TTC549 (cell line): ENCODE measurements around the gene CBX1.
A peak's percentile ranks its signal among the peaks of the same experiment; 100 is the strongest.

Experiments
- FAIRE-seq: peaks from 2 replicates; lab custom pipeline; 2012; peaks lifted over from hg19 to GRCh38; lab: Jason Lieb, UNC

Gene CBX1

DNA sequence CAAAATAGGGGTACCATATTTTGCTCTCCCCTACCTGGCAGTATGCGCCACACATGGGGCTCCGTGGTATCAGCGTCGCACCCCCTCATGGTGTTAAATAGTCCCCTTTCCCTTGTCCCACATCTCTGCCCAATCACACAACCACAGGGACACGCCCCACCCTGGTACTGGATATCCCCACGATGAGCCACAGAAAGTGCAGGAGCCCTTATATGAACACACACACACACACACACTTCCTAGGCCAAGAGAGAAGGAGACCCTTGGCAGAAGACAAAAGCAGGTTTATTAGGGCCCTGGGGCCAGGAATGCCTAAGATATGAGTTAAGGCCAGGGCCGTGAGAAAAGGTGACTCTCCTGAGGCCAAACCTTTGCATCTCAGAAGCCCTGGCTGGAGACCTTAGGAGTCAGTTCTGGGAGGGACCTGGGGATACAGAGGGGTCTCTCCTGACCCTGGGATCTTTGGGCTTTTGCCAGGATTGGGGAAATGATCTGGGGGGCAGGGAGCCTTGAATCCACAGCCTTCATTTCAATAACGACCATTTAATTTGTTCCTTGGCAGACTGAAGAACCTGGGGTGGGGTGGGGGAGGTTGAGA lies 75.3 kb downstream of the CBX1 start:
- FAIRE-seq = no peak

DNA sequence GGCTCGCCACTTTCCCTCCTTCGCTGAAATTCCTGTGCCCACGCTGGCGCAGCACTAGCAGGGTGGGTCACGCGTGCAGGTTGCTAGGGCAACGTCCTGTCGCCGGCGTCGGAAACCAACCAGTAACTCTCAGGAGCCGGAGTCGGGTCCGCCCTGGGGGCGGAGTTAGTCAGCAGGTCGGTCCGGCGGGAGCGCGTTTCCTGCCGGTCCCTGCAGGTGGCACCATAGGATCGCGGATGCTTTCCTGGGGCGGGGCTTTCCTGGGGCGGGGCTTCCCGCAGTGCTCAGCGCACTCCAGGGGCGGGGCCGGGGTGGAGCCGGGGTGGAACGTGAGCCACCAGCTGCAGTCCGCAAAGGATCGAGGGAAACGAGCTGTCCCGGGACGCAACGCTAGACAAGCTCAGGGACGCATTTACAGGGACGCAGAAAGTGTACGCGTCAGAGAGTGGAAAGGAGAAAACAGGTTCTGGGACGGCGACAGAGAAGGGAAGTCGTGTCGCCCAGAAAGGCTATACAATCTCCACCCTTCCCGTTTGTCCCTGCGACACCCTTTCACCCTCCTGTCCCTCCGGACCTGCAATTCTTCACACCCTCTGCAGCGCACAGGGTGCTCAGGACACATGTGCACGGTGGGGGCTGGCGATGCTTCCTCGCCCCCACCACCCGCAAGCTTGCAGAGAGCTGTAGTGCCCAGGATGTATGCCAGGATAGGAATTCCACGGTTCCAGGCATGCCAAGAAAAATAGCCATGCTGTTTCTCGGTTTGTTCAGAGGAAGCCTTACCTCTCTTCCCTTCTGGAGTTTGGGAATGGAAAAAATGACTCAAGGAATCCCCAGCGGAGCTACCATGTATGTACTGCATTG lies 76.0 kb downstream of the CBX1 start:
- FAIRE-seq = peak; percentile 71

DNA sequence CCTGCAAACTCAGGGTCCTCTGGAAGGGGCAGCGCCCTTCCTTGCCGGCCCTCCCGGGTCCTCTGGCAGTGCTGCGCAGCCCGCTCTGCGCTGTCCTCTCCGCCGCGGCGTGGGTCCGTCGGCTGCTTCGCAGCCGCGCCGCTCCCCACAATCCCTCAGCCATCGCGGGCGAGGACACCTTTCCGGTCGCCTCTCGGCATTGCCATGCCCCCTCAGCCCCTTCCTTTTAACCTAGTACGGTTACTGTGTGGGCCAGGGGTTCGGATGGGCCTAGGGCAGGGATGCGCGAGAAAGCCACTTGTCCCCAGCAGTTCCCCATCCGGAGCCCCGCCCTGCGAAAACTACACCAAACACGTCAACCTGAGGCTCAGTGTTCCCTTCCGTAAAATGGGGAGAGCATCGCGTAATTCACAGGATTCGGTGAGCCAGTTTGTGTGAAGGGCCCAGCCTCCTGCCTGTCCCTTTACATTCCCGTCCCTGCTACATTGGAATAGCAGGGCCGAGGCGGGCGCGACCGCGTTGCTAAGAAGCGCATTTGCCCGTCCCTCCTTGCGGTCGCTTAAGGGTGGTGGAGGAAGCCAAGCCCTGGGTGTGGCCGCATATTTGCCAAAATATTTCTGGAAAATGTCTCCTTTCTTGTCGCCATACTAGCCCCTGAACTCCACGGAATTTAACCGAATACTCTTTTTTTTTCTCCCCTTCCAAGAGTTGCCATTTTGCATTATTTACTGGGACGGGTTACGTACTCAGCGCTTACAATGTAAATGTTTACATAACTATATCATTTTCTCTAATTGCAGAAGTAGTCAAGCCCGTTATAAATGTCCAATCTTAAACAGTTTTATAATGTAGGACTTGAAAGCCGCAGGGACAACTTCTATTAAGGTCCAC lies 76.9 kb downstream of the CBX1 start:
- FAIRE-seq = no peak

DNA sequence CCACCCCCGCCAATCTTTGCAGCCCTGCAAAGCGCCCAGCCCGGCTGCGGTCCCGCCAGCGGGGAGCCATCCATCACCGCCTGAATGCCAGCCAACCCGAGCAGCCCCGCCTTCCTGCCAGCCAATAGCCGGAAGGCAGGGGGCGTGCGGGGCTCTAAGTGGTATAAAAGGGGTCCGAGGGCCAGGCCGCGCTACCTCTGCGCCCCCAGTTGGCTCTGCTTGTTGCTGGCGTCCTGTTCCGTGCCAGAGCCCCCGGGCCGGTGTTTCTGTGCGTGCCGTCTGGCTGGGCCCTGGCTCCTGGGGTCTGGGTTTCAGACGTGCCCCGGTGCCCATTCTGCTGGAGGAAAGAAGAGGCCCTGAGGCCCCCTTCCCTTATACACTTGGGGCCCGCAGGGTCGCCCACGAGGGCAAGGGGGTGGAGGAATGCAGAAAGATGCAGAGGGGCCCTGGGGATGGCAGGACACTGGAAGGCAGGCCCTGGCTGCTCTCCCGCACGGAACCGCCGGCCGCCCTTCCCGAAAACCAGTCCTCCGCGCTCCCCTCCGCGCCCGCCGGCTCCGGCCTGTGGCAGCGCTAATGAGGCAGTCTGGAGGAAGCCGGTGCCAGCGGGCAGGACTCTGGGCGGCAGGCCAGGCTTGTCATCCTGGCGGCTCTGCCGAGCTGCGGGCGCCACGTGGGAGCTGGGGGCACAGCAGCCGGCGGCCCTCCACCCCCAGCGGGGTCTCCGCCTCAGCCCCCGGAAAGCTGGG lies 77.7 kb downstream of the CBX1 start:
- no peak for FAIRE-seq

DNA sequence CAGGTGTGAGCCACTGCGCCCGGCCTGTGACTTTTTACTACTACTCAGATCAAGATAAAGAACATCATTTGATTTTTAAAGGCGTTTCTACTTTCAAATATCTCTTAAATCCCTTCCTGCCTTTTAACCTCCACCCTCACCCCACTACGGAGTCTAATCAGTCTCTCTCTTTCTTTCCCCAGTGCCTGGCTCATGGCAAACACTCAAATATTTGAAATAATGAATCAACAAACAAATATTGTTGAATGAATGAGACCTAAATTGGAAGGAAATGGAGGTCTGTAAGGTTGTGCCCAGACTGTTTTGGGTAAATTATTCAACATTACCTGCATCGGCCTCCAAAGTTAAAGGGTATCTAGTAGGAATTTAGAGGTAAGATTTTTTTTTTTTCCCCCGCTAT lies 78.4 kb downstream of the CBX1 start:
- FAIRE-seq = no peak

DNA sequence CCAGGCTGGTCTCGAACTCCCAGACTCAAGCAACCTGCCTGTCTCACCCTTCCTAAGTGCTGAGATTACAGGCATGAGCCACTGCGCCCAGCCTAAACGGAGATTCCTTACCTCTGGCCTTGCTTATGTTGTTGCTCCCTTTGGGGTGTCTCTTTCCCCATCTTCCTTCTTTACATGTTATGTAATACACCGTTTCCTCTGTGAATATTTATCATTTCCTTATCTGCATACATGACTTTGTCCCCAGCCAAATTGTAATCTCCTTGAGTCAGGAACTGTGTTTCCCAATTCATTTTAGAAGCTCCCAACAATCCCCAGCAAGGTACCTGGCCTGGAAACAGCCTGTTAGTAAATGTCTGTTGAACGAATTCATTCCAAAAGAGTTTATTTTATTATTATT lies 79.3 kb downstream of the CBX1 start:
- no peak for FAIRE-seq
